Measurements from ENCODE around the gene ATP2A1.
A peak's percentile ranks its signal among the peaks of the same experiment; 100 is the strongest.
"Not testable (repeated sequence)": the region's sequence is repeated elsewhere in the genome, so short reads cannot be mapped to it uniquely, and the experiment has no call there.

ATP2A1 gene

DNA sequence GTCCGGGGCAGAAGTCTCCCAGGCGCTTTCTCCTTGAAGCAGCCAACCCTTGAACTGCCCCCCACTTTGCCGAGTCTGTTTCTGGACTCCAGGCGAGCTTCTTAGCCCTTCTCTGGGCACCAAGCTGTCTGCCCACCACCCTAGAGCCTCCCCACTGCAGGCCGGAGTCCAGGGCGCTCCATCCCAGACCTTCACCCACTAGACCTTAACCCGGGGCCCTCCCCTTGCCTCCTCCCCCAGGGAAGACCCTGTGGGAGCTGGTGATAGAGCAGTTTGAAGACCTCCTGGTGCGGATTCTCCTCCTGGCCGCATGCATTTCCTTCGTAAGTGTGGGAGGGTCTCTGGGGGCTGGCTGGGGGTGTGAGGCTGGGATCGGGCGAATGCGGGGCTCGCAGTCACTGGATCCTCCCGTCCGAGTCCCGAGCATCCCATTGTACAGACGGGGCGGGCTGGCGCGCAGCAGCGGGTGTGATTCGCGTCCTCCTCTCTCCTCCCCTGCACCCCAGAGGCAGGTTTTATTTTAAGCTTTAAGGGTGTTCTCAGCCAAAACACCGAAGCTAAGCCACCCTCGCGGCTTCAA lies 1.1 kb downstream of the ATP2A1 start:
- Histone ChIP-seq H3K27me3 (ENCODE audit: control insufficient read depth, insufficient read depth, low read length) (peaks cover 3% of the 10 kb centered on the region), H3K9ac (ENCODE audit: low read length) (peak overlapping the region; percentile 56), H3K4me1 (ENCODE audit: control insufficient read depth, insufficient read depth, low read length) (peaks cover 4% of the 10 kb centered on the region), H3K36me3 (ENCODE audit: control insufficient read depth, insufficient read depth, low read length) (no peaks in the 10 kb centered on the region), H3K27ac (ENCODE audit: low read depth, low read length) (no peak overlapping the region), H3K4me3 (ENCODE audit: low read length) (peak overlapping the region; percentile 74)

DNA sequence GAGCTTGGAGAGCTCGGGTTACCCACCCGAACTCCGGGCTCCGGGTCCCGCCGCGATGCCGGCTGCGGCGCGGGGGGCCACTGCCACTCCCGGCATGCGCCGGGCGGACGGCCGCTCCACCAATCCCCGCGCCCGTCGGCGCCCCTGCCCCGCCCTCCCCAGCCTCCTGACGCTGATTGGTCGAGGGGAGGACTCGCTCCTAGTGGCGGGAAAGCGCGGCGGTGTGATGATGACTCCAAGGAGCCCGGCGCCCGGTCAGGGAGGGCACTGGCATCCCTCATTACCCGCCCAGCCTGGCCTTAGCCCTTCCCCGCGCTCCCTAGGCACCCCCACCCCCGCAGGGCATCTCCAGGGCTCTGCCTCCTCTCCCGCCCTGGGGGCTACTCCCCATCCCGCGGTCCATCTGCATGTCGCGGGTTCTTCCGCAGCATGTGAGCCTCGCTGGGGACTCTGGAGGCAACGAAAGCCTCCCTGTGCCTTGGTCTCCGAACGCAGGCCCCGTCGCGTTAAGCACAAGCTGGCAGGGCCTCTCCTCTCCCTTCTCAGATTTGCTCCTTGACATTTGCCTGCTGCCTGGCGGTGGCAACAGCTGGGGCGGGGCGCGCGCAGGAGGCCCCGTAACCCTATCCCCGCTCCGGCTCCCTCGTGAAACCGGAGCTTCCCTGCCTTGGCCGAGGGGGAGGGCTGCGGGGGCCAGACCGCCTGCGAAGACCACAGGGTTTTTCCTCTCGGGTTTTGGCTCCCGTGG lies 1.7 kb downstream of the ATP2A1 start:
- Histone ChIP-seq H3K27ac (ENCODE audit: low read depth, low read length) (no peak overlapping the region), H3K9ac (ENCODE audit: low read length) (no peak overlapping the region), H3K4me3 (ENCODE audit: low read length) (peak overlapping the region; percentile 74)

DNA sequence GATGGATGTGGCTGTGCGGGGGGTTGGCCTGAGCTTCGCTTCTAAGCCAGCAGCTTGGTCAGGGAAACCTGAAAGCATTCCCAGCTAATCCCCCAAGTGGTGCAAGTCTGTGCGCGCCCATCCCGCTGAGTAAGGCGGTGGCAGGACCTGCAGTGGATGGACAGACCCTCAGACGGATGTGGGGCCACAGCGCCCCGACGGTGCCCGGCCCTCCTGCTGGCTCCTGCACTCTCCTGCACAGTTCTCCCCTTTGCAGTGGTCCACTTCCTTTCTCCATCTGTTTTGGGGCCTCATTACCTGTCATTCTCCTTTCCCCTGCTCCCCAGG lies 2.3 kb downstream of the ATP2A1 start:
- H3K36me3 ChIP-seq (ENCODE audit: control insufficient read depth, insufficient read depth, low read length), result no peaks in the 10 kb centered on the region
- no peak overlapping the region for H3K4me3 ChIP-seq (ENCODE audit: low read length)
- no peak overlapping the region for H3K9ac ChIP-seq (ENCODE audit: low read length)
- H3K4me1 ChIP-seq (ENCODE audit: control insufficient read depth, insufficient read depth, low read length), result peaks cover 4% of the 10 kb centered on the region
- no peak overlapping the region for H3K27ac ChIP-seq (ENCODE audit: low read depth, low read length)
- peaks cover 3% of the 10 kb centered on the region for H3K27me3 ChIP-seq (ENCODE audit: control insufficient read depth, insufficient read depth, low read length)

More for the DNA sequence above, 1.7 kb downstream of the ATP2A1 start:
- H3K27me3 ChIP-seq (ENCODE audit: control insufficient read depth, insufficient read depth, low read length), result peaks cover 3% of the 10 kb centered on the region
- no peaks in the 10 kb centered on the region for H3K36me3 ChIP-seq (ENCODE audit: control insufficient read depth, insufficient read depth, low read length)
- peaks cover 4% of the 10 kb centered on the region for H3K4me1 ChIP-seq (ENCODE audit: control insufficient read depth, insufficient read depth, low read length)

DNA sequence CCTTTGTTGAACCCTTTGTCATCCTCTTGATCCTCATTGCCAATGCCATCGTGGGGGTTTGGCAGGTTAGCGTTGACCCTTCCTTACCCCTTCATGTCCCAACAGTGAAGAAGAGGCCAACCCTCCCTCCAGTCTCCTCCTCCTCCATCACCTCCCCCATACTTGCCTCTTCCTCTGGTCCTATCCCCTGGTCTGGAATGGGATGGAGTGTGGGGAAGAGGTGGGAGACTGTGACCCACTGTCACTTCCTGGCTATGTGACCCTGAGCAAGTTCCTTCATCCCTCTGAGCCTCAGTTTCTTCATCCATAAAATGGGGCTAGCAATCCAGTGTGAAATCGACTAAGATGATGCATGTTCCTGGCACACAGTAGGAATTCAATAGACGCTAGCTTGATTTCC lies 2.7 kb downstream of the ATP2A1 start:
- no peak overlapping the region for H3K9ac ChIP-seq (ENCODE audit: low read length)
- no peak overlapping the region for H3K4me3 ChIP-seq (ENCODE audit: low read length)
- H3K36me3 ChIP-seq (ENCODE audit: control insufficient read depth, insufficient read depth, low read length), result no peaks in the 10 kb centered on the region
- H3K4me1 ChIP-seq (ENCODE audit: control insufficient read depth, insufficient read depth, low read length), result peaks cover 4% of the 10 kb centered on the region
- peaks cover 3% of the 10 kb centered on the region for H3K27me3 ChIP-seq (ENCODE audit: control insufficient read depth, insufficient read depth, low read length)
- H3K27ac ChIP-seq (ENCODE audit: low read depth, low read length), result no peak overlapping the region

DNA sequence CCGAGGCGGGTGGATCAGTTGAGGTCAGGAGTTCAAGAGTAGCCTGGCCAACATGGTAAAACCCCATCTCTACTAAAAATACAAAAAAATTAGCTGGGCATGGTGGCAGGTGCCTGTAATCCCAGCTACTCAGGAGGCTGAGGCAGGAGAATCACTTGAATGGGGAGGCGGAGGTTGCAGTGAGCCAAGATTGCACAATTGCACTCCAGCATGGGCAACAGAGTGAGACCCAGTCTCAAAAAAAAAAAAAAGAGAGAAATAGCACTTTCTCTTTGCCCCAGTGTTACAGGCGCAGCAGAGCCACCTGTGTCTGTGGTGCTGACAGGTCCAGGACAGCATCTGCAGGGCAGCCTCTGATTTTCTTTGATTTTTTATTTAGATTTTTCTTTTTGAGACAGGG lies 3.3 kb downstream of the ATP2A1 start:
- not testable (repeated sequence) for H3K9ac ChIP-seq (ENCODE audit: low read length); H3K4me1 ChIP-seq (ENCODE audit: control insufficient read depth, insufficient read depth, low read length); H3K4me3 ChIP-seq (ENCODE audit: low read length); H3K27me3 ChIP-seq (ENCODE audit: control insufficient read depth, insufficient read depth, low read length); H3K36me3 ChIP-seq (ENCODE audit: control insufficient read depth, insufficient read depth, low read length); H3K27ac ChIP-seq (ENCODE audit: low read depth, low read length)

DNA sequence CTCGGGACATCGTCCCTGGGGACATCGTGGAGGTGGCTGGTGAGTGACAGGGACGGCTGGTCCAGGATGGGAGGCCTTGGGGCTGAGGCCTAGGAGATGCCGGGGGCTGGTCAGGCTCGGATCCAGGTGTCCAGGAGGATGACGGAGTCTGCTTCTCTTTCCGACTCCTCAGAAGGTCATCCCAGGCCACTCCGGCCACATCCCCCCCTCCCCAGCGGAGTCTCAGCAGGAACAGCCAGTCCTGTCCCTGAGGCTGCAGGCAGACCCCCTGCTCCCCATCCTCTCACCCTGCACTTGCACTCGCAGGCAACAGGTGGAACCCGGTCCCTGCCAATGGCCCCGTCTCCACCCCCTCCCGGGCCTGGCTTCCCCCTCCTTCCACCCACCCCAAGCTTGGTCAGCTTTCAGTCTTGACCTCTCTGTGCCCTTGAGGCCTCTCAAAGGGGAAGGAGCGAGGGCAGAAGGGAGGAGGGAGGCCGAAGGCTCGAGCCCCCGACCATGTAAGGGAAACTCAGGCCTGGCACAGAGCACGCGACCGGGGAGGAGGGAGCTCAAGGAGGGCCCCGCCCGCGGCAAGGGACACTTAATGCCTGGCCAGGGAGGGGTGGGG lies 4.4 kb downstream of the ATP2A1 start:
- peaks cover 3% of the 10 kb centered on the region for H3K27me3 ChIP-seq (ENCODE audit: control insufficient read depth, insufficient read depth, low read length)

DNA sequence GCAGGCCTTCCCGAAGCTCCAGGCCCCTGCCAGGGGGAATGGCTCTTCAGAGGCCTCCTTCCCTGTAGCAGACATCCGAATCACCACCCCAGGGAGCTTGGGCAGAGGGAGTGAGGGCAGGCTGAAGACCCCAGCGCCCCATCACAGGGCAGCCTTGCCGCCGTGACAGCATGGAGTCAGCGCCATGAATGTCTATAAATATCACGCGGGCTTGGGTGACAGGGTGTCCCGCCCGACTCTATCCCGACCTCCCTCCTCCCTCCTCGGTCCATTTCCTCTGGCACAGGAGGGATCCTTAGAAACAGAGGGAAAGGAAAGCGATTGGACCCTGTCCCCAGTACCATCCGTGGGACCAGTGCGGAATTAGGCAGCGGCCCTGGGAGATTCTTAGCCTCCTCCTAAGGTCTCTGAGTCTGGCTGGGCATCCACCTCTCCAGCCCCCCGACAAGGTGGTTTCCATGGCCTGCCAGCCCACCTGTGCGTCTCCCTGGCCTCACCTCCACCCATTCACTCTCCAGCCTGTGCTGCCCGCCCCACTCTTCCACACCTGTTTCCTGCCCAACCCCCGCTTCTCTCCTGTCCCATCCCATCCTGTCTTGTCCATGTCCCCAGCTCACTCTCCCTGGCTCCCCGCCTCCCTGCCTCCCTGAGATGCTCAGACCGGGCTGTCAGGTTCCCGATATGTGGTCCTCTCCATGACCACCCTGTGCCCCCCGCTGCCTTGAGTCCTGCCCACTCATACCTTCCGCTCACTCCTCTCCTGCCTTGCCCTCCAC lies 5.1 kb downstream of the ATP2A1 start:
- Histone ChIP-seq H3K4me3 (ENCODE audit: low read length) (no peak overlapping the region), H3K27ac (ENCODE audit: low read depth, low read length) (no peak overlapping the region), H3K27me3 (ENCODE audit: control insufficient read depth, insufficient read depth, low read length) (peaks cover 3% of the 10 kb centered on the region), H3K4me1 (ENCODE audit: control insufficient read depth, insufficient read depth, low read length) (peaks cover 4% of the 10 kb centered on the region), H3K9ac (ENCODE audit: low read length) (no peak overlapping the region), H3K36me3 (ENCODE audit: control insufficient read depth, insufficient read depth, low read length) (no peaks in the 10 kb centered on the region)

More for the DNA sequence above, 4.4 kb downstream of the ATP2A1 start:
- H3K27ac ChIP-seq (ENCODE audit: low read depth, low read length), result no peak overlapping the region
- no peak overlapping the region for H3K4me3 ChIP-seq (ENCODE audit: low read length)
- H3K9ac ChIP-seq (ENCODE audit: low read length), result no peak overlapping the region
- no peaks in the 10 kb centered on the region for H3K36me3 ChIP-seq (ENCODE audit: control insufficient read depth, insufficient read depth, low read length)
- H3K4me1 ChIP-seq (ENCODE audit: control insufficient read depth, insufficient read depth, low read length), result peaks cover 4% of the 10 kb centered on the region

DNA sequence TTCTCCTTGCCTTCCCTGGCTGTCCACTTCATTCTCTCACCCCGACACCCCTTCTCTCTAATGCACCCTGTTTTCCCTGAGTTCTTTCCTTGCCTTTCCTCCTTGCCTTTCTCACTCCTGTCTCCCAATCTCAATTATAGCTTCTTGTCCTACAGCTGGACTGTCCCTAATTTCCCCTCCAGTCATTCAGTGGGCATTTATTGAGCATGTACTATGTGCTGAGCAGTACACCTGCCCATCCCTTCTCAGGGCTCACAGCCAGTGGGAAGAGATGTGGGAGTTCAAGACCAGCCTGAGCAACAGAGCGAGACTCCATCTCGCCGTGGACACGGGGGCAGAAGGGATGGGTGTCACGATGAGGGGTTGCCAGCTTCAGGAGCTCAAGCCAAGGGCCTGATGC lies 5.8 kb downstream of the ATP2A1 start:
- Histone ChIP-seq H3K4me3 (ENCODE audit: low read length) (no peak overlapping the region), H3K27me3 (ENCODE audit: control insufficient read depth, insufficient read depth, low read length) (peaks cover 3% of the 10 kb centered on the region), H3K4me1 (ENCODE audit: control insufficient read depth, insufficient read depth, low read length) (peaks cover 4% of the 10 kb centered on the region), H3K9ac (ENCODE audit: low read length) (no peak overlapping the region), H3K36me3 (ENCODE audit: control insufficient read depth, insufficient read depth, low read length) (no peaks in the 10 kb centered on the region), H3K27ac (ENCODE audit: low read depth, low read length) (no peak overlapping the region)

DNA sequence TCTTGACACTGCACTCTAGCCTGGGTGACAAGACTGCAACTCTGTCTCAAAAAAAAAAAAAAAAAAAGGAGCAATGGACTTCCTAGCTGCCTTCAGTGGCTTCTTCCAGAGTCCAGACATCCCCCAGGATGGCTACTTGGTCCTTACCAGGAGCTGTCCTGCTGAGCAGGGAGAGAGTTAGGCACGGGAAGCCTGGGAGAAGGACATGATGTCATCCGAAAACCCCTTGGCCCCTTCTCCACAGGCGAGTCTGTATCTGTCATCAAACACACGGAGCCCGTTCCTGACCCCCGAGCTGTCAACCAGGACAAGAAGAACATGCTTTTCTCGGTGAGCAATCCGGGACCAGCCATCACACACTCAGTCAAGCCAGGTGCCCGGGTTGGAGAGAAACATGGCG lies 8.7 kb downstream of the ATP2A1 start:
- H3K9ac ChIP-seq (ENCODE audit: low read length), result no peak overlapping the region
- H3K36me3 ChIP-seq (ENCODE audit: control insufficient read depth, insufficient read depth, low read length), result no peaks in the 10 kb centered on the region
- H3K27me3 ChIP-seq (ENCODE audit: control insufficient read depth, insufficient read depth, low read length), result peaks cover 3% of the 10 kb centered on the region
- H3K4me3 ChIP-seq (ENCODE audit: low read length), result no peak overlapping the region
- no peaks in the 10 kb centered on the region for H3K4me1 ChIP-seq (ENCODE audit: control insufficient read depth, insufficient read depth, low read length)
- no peak overlapping the region for H3K27ac ChIP-seq (ENCODE audit: low read depth, low read length)

DNA sequence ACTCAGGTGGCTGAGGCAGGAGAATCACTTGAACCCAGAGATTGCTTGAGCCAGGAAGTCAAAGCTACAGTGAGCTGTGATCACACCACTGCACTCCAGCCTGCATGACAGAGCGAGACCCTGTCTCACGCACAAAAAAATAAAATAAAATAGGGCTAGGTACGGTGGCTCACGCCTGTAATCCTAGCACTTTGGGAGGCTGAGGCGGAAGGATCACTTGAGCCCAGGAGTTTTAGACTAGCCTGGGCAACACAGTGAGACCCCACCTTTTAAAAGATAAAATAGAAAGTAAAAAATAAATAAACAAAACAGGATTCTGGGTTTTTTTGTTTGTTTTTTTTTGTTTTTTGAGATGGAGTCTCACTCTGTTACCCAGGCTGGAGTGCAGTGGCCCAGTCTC lies 12.1 kb downstream of the ATP2A1 start:
- not testable (repeated sequence) for H3K4me3 ChIP-seq (ENCODE audit: low read length); H3K36me3 ChIP-seq (ENCODE audit: control insufficient read depth, insufficient read depth, low read length); H3K27ac ChIP-seq (ENCODE audit: low read depth, low read length); H3K27me3 ChIP-seq (ENCODE audit: control insufficient read depth, insufficient read depth, low read length); H3K9ac ChIP-seq (ENCODE audit: low read length); H3K4me1 ChIP-seq (ENCODE audit: control insufficient read depth, insufficient read depth, low read length)

DNA sequence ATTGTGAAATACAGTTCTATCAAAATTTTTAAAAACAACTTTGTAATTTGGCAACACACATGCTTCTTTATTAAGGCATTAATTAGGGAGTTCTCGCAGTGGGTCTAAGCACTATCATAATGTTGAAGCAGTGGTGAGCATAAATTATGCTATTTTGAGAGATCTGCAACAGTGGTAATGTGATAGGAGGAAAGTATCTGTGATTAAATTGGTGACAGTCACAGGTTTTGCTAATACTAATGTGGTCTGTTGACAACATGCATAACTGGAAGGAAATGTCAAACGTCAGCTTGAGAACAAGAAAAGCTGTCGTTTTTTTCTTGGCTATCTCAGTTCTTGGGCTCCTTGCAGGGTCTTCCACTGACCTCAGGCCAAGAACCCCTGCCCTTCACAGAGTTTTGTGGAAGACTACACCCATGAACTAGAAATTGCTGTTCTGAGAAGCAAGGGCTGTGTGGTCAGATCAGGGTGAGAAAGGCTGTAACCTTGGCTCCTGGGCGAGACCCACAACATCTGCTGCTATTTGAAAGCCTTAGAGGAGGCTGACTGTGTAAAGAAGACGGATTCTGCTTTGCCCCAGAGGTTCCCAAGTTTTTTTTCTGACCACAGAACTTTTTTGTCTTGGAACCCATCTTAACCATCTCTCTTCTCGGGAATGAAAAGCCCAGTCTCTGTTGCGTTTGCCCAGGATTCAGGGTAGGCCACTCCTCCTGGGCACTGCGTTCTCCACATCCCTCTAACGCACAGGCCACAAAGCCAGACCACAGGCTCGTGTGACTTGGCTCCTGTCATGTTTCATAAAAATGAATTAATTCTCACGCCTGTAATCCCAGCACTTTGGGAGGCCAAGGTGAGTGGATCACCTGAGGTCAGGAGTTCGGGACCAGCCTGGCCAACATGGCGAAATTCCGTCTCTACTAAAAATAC lies 13.9 kb downstream of the ATP2A1 start:
- H3K27me3 ChIP-seq (ENCODE audit: control insufficient read depth, insufficient read depth, low read length), result no peaks in the 10 kb centered on the region
- H3K9ac ChIP-seq (ENCODE audit: low read length), result no peak overlapping the region
- H3K36me3 ChIP-seq (ENCODE audit: control insufficient read depth, insufficient read depth, low read length), result no peaks in the 10 kb centered on the region
- no peak overlapping the region for H3K27ac ChIP-seq (ENCODE audit: low read depth, low read length)
- no peaks in the 10 kb centered on the region for H3K4me1 ChIP-seq (ENCODE audit: control insufficient read depth, insufficient read depth, low read length)
- H3K4me3 ChIP-seq (ENCODE audit: low read length), result no peak overlapping the region

DNA sequence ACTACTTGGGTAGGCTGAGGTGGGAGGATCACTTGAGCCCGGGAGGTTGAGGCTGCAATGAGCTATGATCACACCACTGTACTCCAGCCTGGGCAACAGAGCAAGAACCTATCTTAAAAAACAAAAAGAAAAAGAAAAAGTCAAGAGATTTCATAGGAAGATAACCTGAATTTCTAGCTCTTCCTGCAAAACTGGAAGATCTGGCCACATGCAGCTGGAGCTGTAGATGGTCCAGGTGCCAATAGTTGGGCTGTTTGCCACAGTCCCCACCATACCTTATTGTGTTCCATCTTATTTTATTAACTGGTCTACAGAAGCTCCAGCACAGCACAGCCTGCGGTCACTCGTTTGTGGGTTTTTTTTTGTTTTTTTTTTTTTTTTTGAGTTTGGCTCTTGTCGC lies 15.0 kb downstream of the ATP2A1 start:
- no peaks in the 10 kb centered on the region for H3K27me3 ChIP-seq (ENCODE audit: control insufficient read depth, insufficient read depth, low read length)
- no peak overlapping the region for H3K9ac ChIP-seq (ENCODE audit: low read length)
- no peak overlapping the region for H3K27ac ChIP-seq (ENCODE audit: low read depth, low read length)
- H3K4me3 ChIP-seq (ENCODE audit: low read length), result no peak overlapping the region
- no peaks in the 10 kb centered on the region for H3K36me3 ChIP-seq (ENCODE audit: control insufficient read depth, insufficient read depth, low read length)
- H3K4me1 ChIP-seq (ENCODE audit: control insufficient read depth, insufficient read depth, low read length), result no peaks in the 10 kb centered on the region

All from rectal smooth muscle tissue (tissue), 1 donor.